Fibroblast of skin of left biceps (primary cell): ENCODE results near the gene UNC5B.

ENCODE experiments used
- DNase-seq, 2 experiments: peaks; one replicate each; pipeline ENCODE4 v3.0.0-alpha.2; 2013; ENCODE audit warnings: low read depth in 2 of 2

The UNC5B gene

DNA sequence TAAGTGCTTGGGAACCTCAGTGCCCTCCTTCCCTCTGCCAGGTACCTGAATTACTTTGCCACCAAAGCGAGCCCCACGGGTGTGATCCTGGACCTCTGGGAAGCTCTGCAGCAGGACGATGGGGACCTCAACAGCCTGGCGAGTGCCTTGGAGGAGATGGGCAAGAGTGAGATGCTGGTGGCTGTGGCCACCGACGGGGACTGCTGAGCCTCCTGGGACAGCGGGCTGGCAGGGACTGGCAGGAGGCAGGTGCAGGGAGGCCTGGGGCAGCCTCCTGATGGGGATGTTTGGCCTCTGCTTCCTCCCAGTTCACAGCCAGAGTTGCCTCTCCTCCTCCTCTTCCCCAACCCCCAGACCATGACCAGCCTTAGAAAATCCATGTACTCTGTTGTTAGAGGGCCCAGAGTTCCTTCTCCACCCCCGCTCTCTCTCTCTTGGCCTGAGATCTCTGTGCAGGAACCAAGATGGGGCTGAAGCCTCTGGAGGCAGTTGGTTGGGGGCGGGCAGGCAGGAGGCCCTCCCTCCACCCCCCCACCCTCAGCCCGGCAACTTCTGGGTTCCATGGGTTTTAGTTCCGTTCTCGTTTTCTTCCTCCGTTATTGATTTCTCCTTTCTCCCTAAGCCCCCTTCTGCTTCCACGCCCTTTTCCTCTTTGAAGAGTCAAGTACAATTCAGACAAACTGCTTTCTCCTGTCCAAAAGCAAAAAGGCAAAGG, 86.9 kb downstream of the UNC5B start:
- no peak for DNase-seq

DNA sequence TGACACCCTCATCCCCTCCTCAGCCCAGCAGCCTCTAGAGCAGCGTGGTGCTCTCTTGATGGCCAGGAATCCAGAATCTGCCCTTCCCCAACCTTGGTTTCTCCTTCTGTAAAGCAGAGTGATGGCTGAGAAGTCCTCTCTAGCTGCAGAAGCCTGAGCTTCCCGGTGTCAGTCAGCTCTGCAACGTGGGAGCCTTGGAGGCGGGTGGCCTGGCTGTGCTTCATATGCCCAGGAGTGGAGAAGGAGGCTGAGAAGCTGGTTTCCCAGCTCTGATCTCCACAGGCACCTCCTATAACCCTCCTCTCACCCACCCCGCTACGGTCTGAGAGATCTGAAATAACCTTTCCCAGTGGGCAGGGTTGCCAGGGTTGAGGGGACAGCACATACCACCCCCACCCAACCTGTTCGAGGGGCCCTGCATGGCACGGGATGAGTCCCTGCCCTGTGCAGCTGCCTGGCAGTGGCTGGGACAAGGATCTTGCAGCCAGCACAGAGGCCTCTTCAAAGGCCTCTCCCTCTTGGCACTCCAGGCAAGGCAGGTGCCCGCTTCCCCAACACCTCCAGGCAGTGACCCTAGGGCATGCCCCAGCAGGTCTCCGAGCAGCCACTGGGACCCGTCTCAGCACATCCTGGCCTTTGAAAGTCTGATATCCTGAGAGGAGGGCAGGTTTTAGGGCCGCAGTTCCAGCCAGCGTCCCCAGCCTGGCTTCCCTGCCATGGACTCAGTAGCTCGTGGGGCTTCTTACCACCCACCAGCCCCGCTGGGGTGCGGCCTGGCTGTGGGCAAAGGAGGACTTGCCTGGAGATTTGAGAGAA, 88.4 kb downstream of the UNC5B start:
- no peak for DNase-seq

DNA sequence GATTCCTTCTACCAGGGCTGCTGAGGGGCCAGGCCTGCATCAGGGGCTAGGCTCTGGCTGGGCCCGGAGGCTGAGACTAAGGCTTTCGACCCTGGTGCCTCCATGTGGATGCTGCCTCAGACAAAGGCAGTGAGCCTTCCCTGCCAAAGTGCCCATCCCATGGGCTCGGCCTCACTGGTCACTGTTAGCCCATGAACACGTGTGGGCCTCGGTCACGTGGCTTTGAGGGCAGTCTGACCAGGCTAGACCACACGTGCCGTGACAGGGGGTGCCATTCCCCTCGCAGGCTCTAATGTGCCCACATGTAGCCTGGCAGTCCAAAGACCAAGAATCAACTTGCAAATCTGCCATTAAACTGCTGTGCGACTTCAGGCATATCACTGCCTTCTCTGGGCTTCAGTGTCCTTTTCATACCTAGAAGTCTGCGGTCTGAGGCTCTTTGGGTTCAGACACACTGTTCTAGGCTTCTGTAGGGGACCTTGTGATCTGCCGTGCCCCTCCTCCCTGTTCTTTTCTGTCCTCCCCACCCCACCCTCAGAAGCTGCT, 89.1 kb downstream of the UNC5B start:
- no peak for DNase-seq

DNA sequence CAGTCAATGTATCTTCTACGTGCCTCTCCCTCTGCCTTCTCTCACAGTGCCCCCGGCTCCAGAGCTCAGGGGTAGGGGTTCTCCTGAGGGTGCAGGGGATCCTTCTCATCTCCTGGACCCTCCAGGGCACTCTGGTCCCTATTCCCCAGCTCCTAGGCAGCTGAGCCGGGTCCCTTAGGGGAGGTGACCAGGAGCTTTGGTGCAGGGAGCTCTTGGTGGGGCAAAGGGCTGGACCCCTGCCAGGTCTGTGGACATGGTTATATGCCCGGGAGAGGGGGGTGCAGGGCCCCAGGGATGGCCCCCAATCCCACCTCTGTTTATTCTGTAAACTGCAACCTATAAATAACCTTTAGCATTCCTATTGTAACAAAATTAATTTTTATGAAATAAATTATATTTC, 90.1 kb downstream of the UNC5B start:
- no peak for DNase-seq

DNA sequence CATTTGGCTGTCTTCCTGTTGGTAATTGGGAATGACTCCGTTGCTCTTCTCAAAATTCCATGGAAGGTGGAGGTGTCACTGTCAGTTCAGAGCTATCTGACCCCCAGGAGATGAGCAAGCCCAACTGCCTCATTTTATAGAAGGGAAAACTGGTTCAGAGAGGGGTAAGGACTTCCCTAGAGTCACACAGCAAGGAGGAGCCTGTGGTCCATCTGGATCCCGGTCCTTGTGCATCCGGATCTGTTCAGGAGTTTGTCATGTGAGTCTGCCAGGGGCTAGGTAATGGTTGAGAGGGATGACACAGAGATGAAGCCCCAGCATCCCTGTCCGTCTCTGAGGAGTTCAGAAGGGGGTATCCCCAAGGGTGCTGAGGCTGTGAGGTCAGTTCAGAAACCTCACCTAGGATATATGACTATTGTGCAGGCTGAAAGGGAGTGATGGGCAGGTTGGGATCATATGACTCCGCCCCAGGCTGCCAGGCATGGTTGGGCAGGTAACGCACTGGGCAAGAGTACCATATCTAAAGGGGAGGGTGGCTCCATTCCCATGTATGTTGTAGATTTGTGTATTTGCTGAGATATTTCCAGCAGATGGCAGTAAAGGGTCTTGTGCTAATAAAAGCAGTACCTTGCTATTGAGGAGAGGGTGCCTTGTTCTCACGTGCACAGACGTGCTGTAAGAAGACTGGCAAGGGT, 90.7 kb downstream of the UNC5B start:
- no peak for DNase-seq

DNA sequence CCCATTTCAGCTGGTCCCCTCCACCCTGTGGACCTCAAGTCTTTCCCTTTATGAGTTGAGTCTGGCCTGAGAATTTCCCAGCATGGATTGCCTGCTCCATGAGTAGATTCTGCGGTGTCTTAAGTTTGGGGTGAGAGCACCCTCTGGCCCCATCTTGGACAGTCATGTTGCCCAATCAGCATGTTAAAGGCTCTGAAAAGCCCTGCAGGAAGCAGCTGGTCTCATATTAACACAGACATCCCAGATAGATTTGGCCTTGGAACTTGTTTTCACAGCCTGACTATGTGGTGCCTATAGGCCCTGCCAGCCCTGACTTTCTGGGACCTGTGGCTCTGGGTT, 91.2 kb downstream of the UNC5B start:
- DNase-seq: no peak

DNA sequence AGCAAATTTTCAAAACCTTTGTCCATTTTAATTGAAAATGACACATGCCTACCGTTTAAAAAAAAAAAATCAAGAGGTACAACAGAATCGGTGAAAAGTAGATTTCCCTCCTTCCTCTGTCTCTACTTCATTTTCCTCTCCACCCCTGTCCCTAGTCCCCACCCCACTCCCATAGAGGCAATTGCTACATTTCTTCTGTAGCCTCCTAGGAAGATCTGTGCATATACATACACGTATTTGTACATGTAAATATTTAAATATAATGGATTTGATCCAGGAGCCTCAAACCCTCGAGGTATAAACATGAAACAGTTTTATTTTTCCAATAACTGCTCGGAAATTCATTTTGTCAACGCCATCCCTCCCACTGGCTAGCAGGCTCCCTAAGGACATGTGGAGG, 92.5 kb downstream of the UNC5B start:
- no peak for DNase-seq

DNA sequence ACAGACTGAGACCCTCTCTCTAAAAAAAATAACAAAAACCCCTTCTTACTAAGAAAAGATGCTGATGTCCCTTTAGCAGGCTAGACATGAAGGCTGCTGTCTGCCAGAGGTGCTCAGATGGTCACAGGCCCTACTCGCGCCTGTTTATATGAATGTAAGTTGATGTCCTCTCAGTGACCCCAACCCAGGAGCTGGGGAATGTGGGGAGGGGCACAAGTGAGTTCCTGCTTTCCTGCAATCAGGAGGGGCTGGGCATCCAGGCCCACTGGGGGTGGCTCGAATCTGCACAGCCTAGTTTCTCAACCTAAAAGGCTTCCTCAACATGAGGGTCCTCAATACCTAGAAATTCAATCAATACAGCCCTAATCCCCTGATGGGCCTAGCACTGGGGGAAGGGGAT, 94.6 kb downstream of the UNC5B start:
- no peak for DNase-seq

DNA sequence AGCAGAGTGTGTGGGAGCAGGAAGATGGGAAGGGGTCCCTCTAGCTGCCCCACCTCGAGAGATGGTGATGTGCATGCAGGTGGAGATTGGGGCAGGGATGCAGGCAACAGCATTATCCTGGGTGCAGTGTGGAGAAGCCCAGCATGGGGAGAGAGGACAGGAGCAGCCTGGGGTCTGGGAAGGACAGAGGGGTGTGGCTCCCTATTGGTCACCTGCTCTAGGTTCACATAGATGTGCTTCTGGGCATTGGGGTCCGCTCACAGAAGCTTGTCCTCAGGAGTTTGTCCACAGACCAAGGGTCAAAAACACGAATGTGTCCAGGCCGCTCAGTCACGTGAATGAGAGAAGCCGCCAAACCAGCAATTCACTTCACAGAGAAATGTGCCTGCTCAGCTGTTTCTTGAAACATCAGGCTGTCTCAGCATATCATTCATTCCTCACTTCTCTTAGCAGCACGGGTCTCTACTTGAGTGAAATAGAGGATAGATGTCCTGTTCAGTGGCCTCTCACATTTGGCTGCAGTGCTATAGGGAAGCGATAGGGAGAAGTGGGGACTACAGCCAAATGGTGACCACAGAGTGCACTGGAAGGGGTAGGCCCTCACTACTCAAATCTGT, 95.2 kb downstream of the UNC5B start:
- no peak for DNase-seq

DNA sequence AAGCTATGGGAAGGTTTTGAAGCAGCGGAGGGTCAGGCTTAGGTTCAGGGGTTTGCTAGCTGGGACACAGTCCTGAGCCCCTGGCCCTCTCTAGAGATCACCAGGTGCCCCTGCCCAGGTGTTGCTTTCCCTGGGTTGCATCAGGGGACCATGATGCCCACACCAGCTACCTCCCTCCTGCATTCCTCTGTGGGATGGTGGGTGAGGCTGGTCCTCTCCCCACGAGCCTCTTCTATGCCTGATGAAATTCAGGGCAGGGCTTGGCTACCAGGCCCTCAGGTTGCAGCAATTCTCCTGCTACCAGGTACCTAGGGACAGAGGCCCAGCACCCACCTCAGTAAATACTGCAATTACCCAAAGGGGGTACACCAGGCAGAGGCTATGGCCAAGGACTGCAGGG, 95.9 kb downstream of the UNC5B start:
- no peak for DNase-seq

DNA sequence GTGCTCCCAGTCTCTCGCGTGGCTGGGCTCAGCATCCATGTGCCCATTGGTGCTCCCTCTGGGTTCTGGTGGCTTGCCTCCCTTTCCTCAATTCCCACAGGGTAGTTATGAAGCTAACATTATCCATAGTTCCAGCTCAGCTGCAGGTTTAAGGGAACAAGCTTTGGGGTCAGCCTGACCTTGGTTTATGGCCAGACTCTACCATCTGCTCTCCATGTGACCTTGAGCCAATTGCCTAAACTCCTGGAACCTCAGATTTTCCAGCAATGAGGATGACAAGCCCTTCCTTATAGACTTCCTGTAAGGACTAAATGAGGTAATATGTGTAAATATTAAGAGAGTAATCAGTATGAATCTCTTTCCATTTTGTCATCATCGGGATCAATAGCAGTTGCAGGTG, 96.6 kb downstream of the UNC5B start:
- DNase-seq: no peak

DNA sequence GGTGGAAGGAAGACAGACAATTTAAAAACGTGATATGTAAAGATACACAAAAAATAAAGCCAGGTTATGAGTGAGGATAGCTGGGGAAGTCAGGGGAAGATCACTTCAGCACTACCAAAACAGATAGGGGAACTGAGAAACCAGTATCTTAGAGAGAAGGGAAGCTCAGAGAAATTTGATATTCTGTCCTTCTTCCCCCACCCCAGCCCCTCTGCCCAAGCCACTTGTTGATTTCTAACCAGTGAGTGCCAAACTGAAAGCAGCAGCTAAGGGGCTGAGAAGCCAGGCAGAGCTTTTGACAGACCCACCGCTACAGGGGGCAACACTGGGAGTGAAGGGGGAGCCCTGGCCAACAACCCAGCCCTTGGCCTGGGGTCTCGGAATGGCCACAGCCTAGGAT, 97.5 kb downstream of the UNC5B start:
- DNase-seq: no peak

DNA sequence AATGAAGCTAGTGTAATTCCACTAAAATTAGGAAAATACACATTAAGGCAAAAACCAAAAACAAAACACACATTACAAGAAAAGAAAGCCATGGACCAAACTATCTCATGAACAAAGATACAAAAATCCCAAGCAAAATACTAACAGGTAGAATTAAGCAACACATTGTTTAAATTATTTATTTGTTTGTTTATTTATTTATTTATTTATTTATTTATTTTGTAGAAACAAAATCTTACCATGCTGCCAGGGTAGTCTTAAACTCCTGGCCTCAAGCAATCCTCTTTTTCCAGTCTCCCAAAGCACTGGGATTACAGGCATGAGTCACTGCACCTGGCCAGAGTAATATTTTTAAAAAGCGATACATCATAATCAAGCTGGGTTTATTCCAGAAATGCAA, 99.8 kb downstream of the UNC5B start:
- DNase-seq: no peak

DNA sequence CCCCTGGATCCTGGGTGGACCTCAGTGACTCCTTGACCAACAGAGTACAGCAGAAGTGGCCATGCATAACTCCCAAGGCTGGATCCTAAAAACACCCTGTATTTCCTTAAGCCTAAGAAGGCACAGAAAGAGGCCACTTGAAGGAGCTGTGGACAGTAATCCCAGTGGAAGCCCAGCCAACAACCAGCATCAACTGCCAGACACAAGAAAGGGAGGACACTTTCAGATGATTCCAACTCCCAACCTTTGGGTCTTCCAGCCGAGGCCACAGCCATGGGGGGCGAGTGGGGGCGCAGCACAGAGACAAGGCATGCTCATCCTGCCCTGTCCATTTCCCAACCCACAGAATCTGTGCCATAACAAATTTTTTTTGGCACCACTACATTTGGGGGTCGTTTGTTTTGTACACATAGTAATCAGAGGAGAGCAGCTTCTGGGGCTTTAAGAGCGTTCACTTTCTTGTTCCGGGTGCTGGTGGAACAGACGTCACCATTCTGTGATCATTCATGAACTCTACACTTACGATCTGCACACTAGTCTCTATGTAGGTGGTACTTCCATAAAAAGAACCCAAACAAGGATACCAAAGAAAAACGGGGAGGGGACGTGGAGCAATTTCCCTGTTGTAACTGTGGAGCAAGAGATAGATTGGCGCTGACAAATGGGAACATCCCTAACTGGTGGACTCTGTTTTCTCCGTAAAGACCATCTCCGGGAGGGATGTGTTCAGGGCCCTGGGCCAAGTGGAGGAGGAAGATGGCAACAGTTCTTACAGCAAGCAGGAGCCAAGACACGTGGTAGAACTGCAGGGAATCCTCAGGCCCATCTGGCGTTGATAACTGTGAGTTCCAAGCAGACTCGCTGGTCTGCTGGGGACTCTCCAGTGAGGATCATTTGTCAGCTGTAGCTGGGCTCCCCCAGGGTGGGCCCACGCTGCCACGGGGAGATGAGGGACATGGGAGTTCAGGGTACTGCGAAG, 100.7 kb downstream of the UNC5B start:
- DNase-seq: peak; percentile 55 to 58

DNA sequence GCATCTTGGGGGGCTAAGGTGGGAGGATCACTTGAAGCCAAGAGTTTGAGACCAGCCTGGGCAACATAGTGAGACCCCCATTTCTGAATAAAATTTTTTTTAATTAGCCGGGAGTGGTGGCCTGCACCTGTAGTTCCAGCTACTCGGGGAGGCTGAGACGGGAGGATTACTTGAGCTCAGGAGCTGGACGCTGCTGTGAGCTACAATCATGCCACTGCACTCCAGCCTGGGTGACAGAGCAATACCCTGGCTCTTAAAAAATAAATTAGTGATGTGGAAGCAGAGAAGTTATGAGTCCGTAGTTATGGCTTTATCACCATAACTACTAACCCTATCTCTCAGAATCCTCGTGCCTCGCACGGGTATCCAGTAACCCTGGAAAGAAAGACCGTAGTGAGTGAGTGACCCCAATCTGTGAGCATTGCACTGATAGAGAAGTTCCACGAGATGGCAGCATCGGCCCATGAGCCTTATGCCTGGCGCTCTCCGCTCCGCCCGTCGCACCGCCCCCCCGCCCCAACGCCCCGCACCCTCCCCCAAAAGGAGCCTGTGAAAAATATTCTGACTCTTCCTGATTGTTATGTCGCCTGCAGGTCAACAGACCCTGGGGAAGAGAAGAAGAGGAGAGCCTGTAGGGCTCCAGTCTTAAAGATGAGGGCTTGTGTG, 101.8 kb downstream of the UNC5B start:
- peak; percentile 14 to 17 for DNase-seq

DNA sequence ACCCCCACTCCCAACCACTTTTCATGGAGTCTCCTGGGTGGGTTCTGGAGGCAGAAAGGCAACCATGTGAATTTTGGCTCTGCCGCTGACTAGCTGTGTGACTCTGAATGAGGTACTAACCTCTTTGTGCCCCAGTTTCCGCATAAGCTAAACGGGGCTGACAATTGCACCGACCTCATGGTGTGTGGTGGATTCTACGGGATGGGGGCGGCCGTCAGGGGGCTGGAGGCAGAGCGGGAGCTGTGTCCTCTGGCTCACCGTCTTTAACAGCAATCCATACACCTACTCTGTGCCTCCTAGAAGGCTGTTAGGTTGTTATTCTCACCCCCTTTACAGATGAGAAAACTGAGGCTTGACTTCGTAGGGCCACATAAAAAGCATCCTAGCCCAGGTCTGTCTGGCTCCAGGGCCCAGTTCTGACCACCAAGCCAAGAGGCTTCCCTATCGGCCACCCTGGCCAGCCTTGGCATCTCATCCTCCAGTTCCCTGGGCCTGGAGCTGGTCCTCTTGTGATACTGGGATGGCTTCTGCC, 102.4 kb downstream of the UNC5B start:
- no peak for DNase-seq

DNA sequence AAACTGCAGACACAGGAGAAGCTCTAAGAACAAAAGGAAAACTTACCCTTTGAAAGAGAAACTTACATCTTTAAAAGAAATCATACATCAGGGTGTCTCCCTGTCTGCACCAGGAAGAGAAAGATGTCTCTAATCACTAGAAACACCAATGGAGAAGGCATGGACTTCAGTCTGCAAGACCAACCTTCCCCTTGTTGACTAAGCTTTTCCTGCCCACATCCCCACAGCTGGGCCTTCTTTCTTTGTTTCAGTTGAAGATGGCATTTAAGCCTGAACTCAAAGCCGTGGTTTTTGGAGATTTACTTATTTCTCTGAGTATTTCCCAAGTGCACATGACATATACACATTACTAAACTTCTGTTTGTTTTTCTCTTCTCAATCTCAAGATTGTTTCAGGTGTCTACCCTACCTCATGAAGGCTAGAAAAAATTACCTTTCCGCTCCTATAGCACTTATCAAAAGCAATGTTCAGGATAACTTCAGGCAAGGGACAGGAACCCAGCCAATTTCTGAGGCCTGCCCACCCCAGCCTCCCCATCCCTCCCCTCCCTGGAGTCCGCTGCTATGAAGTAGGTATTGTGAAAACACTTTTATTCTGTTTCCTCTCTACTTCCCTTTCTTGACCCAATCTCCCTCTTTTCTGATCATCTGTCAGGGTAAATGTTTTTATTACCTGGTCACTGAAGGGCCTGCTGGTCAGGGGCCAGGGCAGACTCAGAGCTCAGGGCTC, 103.9 kb downstream of the UNC5B start:
- no peak for DNase-seq

DNA sequence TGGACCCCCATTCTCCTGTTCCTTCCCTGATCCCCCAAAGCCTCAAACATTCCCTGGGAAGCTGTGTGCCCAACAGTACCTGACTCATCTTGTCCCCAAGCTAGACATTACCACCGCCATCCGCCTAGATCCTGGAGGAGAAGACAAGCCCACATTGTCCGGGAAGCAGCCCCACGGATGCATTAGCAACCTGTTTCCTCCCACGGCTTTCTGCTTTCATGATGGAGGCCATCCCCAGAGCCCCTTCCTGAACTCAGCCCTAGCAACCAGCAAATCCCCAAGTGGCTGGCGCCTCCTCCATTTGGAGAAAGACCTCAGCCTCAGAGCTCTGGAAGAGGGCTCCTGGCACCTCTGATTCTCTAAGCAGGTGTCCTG, 104.4 kb downstream of the UNC5B start:
- no peak for DNase-seq

DNA sequence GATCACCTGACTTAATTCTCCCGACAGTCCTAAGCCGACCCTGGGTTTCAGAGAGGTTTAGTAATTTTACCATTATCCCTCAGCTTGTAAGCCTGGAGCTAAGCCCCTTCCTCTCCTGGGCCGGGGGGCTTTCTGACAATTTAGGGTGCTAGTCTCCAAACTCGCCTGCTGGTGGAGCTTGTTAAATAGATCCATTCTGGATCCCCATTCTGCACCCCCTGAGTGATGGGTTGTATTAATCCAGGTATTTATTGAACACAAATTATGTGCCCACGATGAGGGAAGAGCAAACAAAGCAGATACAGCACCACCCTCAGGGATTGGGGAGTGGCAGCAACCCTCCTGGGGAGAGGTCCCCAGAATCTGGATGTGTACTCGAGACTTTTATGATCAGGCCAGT, 105.4 kb downstream of the UNC5B start:
- no peak for DNase-seq
